GM12801 (cell line): ENCODE results near the gene LAMA1.

ENCODE experiments used
- CTCF ChIP-seq: IDR thresholded peaks from one replicate; pipeline ENCODE4 v1.5.1; 2011; ENCODE audit warnings: control low read depth; ENCODE audit not compliant: insufficient read length; ENCODE audit errors: extremely low read depth

Gene LAMA1

GRCh38 chr18:6982398-6982797 lies 135.2 kb downstream of the LAMA1 start:
- TF ChIP-seq CTCF = no peak

GRCh38 chr18:6980363-6980762 lies 137.2 kb downstream of the LAMA1 start:
- TF ChIP-seq CTCF = no peak

- no peak for TF ChIP-seq CTCF
Observed at GRCh38 chr18:6979954-6980353, 137.6 kb downstream of the LAMA1 start.

- TF ChIP-seq CTCF = no peak
Observed at GRCh38 chr18:6976935-6977334, 140.7 kb downstream of the LAMA1 start.

- no peak for TF ChIP-seq CTCF
Observed at GRCh38 chr18:6975084-6975483, 142.5 kb downstream of the LAMA1 start.

- no peak for TF ChIP-seq CTCF
Observed at GRCh38 chr18:6971823-6972478, 145.6 kb downstream of the LAMA1 start.

DNA sequence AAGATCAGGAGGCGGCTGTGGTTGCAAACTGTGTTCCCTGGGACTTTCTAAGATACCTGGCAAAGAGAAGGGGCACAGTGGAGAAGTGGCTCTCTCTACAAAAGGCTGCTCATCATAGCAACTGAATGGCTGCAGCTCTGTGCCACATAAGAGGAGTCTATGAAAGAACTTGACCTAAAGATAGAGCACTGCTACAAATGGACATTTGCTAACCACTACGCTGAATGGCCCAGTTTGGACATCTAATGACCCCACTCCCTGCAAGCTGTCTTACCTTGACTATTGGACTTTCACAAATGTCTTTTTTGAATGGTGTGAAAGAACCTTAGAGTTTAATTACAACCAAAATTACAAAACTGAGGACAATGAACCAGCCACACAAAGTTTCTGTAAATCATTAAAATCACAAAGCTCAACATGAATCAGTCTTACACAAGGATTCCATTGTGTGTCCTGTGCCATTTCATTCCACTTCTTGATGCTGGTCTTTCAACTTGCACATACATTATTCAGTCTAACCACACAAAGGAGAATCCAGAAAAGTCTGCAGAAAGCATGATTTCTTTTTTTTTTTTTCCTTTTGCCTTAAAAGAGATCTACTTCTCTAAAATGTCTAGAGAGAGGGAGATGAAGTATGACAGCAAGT lies 154.0 kb downstream of the LAMA1 start:
- no peak for TF ChIP-seq CTCF
